Measurements from ENCODE around the gene MYO3A. TPM values are rescaled to one million over a fixed set of nuclear protein-coding genes. Genes with fewer than 3 reads are reported as not detected.
"Not testable (repeated sequence)": the region's sequence is repeated elsewhere in the genome, so short reads cannot be mapped to it uniquely, and the experiment has no call there.

The MYO3A gene
- total RNA-seq, 1 donor from 2014 or later = not detected

DNA sequence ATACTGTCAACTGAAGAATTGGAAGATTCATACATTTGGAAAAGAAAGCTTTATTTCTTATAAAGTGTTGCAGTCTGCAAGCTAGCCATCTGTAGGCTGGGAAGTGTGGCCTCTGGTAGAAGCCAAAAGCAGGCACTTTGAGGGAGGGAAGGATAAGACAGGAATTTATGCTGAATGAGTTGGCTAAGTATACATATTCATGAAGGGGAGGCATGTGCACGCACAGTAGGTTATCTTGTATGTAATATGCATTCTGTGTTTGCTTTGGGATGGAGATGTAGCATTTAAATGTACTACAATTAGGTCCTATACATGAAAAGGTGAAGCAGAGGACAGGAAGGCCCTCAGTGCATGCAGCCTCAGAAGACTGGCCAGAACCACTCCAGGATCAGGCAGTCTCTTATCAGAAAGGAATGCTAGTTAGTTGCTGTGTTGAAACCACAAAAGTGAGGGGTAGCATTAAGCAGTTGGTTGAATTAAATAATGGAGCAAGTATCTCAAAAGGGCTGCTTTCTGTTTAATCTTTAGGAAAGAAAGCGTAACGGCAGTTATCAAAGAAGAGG is 40.9 kb downstream of the MYO3A start:
- intact Hi-C loops (cut with DNase I) = no loop called here
- DNase-seq (ENCODE audit: missing footprints) (no peak), ATAC-seq (no peak)

DNA sequence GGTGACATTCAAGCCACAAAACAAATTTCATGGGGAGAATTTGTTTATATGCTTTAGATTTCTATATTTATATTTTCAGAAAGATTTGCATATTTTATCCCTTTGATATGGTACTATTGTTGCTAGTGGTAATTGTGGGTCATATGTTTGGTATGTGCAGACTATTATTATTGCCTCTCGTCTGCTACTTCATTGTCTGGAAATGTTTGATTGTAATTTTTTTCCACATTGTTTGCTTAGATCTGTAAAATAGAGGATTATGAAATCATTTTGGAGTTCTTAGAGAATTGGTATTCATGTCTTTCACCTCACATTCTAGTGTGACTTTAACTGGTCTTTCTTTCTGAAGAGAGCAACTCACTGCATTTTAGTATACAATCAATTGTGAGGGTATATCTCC is 44.7 kb downstream of the MYO3A start:
- ATAC-seq = no peak

DNA sequence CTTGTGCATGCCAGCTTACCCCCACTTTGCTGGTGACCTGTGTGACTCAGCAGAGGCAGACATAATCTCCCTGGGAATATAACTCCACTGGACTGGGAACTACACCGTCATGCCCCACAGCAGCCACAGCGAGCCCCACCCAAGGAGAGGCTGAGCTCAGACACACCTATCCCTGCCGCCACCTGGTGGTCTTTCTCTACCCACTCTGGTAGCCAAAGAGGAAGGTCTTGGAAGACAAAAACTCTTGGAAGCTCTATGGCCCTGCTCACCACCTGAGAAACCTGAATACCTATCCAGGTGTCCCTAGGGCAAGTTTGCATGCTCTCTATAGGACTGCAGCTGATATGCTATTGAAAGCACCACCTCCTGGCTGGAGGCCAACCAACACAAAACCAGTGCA is 48.1 kb downstream of the MYO3A start:
- ATAC-seq (no peak), DNase-seq (ENCODE audit: missing footprints) (no peak)
- intact Hi-C loops (cut with DNase I) = no loop called here

More for the DNA sequence above, 44.7 kb downstream of the MYO3A start:
- intact Hi-C loops (cut with DNase I) = no loop called here
- DNase-seq (ENCODE audit: missing footprints) = no peak

DNA sequence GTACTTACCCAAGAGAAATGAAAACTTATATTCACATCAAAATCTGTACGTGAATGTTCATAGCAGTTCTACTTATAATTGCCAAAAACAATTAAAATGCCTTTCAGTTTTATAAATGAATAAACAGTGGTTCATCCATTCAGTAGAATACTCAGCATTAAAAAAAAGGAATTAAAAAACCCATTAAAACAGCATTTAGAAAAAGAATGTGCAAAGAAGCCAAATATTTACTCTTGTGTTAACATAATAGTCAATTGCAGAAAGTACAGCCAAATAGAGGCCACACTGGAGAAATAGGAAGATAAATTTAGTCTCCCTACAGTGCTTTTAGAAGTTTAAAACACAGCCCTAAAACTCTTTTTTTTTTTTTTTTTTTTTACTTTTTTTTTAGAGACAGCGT is 54.6 kb downstream of the MYO3A start:
- intact Hi-C loops (cut with DNase I) = no loop called here
- no peak for ATAC-seq
- no peak for DNase-seq (ENCODE audit: missing footprints)

DNA sequence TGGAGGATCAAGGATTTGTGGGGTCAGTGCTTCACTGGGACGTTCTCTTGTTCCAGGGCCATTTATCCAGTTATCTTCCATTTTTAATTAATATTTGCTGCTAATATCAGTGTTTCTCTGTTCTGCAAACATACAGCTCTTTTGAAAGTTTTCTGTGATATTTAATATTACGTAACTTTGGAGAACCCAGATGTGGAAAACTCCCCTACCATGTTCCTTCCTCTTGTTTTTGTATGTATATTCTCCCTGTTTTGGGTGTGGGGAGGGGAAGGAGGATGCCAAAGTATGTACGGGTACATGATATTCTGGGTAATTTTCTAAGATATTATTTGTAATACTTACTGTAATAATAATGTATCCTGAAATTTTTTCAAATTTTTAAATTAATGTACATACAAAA is 55.9 kb downstream of the MYO3A start:
- ATAC-seq (no peak), DNase-seq (ENCODE audit: missing footprints) (no peak)
- intact Hi-C loops (cut with DNase I) = no loop called here

DNA sequence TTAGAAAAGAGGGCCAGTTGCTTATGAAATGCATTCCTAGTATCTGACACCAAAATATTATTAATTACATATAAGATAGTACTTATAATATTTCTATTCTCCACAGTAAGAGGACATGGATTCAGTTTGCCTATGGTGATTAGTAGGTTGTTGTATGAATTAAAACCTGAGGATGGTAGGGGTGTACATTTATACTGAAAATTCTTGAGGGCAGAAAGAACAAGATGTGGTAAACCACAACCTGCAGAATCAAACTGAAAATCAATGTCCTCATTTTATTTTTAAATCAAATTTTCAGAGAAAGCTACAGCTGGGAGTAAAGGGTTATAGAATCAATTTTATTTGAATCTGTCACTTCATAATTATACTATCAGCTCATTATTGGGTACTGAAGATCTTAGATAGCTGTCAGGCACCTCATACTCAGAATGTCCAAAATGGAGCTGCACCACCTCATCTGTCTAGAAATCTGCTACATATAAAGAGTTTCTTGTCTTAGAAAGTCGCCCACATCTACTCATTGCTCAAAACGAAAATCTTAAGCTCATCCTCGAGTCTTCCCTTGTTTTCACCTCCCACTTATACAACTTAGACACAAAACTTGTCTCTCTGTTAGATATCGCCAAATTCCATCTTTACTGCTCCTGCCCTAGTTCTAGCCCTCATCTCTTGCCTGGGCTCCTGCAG is 65.4 kb downstream of the MYO3A start:
- intact Hi-C loops (cut with DNase I) = no loop called here
- ATAC-seq (no peak), DNase-seq (ENCODE audit: missing footprints) (no peak)

DNA sequence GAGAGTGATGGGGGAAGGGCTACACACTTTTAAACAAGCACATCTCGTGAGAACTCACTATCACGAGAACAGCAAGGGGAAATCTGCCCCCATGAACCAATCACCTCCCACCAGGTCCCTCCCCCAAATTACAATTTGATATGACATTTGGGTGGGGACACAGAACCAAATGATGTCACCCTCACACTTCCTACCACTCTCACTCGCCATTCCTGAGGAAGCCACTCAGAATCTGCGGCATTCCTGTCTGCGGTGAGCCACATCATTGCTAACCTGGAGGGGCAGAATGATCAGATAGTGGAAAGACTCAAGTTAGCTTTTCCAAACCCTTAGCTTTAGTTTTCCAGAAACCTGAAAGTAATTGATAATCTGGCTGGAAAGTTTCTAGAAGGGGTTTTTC is 66.9 kb downstream of the MYO3A start:
- no peak for DNase-seq (ENCODE audit: missing footprints)
- intact Hi-C loops (cut with DNase I) = no loop called here
- no peak for ATAC-seq

DNA sequence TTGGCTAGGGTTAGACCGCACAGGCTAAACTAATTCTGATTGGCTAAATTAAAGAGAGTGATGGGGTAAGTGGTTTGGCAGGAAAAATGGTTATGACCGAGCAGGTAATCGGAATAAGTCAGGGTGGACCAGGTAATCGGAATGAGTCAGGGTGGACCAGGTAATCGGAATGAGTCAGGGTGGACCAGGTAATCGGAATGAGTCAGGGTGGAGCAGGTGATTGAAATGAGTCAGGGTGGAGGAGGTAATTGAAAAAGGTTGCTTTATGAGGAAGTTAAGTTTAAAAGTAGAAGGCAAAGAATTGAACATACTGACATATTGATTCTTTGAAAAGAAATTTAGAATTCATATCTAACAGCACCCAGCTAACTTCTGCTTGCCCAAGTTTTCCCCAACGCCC is 68.4 kb downstream of the MYO3A start:
- intact Hi-C loops (cut with DNase I); ATAC-seq; DNase-seq (ENCODE audit: missing footprints): not testable (repeated sequence)

DNA sequence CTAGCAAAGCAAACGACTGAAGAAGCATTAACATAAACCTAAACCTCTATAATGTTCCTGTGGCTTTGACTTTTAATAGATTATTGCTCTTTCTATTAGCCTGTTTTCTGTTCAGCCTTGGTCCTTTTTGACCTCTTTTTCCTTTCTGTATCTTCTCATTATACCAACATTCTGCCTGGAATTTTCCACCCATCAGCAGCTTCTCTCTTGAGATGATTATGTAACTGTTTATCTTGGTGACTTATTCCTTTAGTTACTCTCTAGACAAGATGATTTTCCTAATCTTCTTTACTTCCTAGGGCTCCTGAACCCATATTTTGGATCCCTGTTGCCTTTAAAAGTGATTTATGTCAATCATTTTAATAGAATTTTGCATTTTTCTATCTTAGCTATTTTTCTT is 81.1 kb downstream of the MYO3A start:
- ATAC-seq = peak; percentile 46
- intact Hi-C loops (cut with DNase I) = no loop called here
- no peak for DNase-seq (ENCODE audit: missing footprints)

DNA sequence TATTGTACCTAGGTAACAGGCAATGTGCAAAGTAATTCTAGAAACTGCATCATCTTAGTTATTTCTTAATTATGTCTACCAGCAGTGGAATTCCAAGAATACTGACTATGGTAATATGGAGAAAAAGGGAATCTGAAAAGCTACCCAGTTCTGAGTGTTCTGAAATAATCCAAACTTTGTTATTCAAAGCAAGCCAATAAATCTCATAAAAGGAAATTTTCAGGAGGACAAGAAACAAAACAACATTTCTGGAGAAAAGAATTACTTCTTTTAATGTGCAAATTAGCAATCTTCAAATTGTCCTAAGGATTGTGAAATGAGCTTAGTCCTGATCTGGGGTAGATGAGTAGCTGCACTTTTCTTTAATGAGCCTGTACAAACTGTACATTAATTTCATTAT is 88.8 kb downstream of the MYO3A start:
- ATAC-seq (no peak), DNase-seq (ENCODE audit: missing footprints) (no peak)
- intact Hi-C loops (cut with DNase I) = no loop called here

DNA sequence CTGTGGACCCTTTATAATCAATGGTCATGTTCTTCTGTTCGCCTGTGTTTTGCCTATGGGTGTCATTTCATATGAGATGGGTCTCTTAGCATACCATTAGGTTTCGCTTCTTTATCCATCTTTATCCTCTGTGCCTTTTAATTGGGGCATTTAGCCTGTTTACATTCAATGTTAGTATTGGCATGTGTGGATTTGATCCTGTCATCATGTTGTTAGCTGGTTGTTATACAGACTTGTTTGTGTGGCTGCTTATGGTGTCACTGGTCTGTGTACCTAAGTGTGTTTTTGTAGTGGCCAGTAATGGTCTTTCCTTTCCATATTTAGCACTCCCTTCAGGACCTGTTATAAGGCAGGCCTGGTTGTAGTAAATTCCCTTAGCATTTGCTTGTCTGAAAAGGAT is 90.3 kb downstream of the MYO3A start:
- ATAC-seq = no peak
- intact Hi-C loops (cut with DNase I) = no loop called here
- no peak for DNase-seq (ENCODE audit: missing footprints)

DNA sequence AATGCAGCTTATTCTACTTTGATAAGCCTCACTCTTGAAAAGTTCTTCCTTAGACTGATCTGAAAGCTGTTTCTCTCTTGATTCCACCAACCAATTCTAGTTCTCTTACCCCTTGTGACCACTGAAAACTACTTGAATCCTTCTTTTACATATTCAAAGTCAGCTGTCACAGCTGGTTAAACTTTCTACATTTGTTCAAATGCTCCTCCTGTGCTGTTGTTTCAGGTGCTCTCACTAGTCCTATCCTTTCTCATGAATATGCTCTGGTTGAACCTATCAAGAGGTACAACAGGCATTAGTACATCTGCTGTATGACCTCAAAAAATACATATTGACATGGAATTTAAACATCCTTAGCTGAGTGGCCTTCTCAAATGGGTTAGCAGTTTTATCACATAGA is 91.5 kb downstream of the MYO3A start:
- ATAC-seq = no peak
- no peak for DNase-seq (ENCODE audit: missing footprints)
- intact Hi-C loops (cut with DNase I) = no loop called here

DNA sequence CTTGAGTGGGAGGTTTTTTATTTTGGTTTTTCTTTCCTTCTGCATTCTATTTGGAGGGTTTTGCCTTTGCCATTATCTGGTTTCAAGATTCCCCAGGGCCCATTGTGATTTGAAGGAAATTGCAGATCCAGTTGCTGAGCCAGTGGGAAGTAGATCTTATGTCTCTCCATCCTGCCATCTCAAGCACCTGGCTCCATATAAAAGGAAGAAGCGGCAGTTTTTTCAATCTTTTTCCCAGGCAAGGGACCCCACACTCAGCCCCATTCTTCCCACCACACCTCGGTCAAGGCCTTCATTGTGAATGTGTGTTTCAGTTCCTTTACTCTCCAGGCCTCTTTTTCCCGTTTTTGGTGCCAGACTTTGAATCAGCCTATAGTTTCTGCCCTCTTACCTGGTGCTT is 95.8 kb downstream of the MYO3A start:
- no peak for DNase-seq (ENCODE audit: missing footprints)
- intact Hi-C loops (cut with DNase I) = no loop called here
- no peak for ATAC-seq

DNA sequence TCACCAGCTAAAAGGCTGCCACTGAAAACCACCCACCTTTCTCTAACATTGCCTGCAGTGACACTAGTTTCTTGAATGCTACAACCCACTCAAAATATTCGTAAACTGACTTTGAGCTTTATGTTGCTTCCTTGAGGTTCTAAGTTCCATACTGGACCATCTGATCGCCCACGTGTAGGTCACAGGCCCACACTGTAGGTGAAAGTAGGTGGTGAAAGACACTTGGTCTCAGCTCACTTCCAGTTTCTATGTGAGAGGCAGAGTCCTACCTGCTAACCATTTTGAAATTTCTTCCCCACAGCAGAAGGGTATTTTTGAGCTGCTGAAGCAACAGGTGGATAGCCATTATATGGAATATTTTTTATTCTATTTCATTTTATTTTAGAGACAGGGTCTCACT is 97.3 kb downstream of the MYO3A start:
- ATAC-seq = no peak
- intact Hi-C loops (cut with DNase I) = no loop called here

DNA sequence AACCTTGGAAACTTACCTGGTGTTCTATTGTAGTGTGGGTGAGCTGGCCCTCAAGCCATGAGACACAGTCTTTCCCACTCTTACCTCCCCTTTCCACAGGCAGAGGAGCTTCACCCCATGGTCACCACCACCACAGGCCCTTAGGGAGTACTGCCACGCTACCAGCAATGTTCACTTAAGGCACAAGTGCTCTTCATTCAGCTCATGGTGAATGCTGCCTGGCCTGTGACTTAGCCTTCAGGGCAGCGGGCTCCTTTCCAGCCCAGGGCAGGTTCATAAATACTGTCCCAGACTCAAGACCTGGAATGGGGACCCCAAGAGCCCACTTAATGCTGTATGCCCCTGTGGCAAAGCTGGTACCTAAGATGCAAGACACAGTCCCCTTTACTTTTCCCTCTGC is 109.4 kb downstream of the MYO3A start:
- ATAC-seq (no peak), DNase-seq (ENCODE audit: missing footprints) (peak; percentile 35)
- intact Hi-C loops (cut with DNase I) = no loop called here

More for the DNA sequence above, 97.3 kb downstream of the MYO3A start:
- no peak for DNase-seq (ENCODE audit: missing footprints)

DNA sequence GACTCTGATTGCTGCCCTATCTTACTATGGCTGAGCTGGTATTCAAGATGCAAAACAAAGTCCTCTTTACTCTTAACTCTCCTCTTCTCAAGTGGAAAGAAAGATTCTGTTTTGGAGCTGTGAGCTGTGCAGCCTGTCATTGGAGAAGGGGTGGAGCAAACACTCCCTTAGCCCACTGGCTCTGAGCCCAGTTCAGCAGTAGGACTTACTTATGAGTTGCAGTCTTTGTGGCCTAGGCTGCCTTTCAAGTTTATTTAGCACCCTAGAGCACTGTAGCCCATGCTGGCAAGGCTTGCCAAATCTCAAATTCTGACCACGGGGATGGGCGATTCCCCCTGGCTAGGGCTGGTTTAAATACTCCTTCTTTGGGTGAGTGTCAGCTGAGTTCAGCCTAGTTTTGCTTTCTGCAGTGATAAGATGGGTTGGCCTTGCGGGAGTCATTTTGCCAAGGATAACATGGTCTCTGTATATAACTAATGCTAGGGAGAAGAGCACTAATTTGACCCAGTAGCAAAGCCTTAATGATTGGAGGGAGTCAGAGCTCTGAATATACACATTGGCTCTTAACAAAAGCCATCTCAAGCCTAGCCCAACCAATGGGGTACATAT is 110.2 kb downstream of the MYO3A start:
- intact Hi-C loops (cut with DNase I) = no loop called here
- ATAC-seq (peak; percentile 69), DNase-seq (ENCODE audit: missing footprints) (peak; percentile 22)

DNA sequence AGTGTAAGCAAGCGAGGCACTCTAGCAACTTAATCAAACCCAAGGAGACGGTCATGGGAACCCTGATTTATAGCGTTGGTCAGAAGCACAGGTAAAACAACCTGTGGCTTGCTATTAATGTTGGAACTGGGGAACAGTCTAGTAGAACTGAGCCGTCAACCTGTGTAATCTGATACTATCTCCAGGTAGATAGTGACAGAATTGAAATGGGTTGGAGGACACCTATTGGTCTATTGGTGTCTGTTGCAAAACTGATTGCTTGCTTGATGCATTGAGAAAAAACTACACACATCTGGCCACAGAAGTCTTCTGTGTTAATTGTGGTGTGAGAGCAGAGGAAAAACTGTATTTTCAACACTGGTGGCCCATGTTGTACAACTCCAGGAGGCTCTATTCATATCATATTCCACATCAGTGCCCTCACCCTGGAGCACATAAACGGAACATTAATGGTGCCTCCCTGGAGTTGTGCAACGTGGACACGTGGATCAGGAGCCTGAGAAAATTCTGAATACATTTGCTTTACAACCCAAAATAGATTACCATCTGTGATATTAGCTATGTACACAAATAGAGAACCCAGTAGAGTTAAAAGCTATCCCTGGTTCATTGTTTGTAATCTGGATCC is 112.2 kb downstream of the MYO3A start:
- no peak for DNase-seq (ENCODE audit: missing footprints)
- intact Hi-C loops (cut with DNase I) = no loop called here
- ATAC-seq = no peak

DNA sequence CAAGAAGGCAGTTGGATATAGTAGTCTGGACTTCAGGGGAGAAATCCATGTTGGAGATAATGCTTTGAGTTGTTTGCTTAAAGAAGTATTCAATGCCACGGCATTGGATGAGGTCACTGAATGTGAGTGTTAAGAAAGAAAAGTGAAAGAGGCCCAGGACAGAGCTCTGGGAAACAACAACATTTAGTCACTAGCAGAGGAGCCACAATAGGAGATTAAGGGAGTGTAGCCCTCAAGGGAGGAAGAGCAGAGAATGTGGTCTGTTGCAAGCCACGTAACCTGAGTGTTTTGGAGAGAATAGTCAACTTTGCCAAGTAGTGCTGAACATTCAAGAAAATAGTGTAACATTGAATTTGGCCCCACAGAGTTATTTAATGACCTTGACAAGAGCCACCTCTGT is 114.7 kb downstream of the MYO3A start:
- DNase-seq (ENCODE audit: missing footprints) = no peak
- no peak for ATAC-seq
- intact Hi-C loops (cut with DNase I) = no loop called here

DNA sequence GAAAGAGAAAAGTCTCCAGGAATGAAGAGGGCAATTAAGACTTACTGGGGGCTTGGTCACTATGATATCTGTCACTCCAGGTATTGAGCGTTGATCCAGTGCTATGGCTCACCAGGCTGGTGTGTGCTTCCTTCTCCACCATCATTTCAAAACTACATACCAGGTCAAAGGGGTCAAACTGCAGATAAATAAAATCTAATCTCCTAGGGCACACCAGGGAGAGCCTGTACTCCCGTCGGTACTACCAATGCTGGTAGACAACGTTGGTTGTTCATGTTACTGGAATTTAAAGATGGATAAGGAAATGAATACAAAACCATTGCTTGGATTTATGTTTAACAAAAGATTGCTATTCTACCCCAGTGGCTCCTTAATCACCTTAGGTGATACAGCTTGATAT is 118.3 kb downstream of the MYO3A start:
- intact Hi-C loops (cut with DNase I) = no loop called here
- DNase-seq (ENCODE audit: missing footprints) (no peak), ATAC-seq (no peak)

DNA sequence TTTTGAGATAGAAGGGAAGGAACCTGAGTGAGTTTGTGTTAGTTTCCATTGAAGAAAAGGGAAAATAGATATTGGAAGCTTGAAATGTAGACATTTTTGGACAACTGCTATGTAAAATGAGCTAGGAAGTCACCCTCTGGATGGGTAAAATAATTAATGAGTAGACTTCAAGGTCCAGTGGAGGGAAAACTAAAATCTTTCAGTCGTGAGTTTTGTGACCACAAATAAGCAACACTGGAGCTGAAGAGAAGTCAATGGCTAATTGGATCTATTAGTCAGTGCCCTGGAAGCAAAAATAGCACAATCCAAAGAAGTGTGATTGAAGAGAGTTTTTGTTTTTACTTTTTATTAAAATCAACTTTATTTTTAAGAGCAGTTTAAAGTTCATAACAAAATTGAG is 123.4 kb downstream of the MYO3A start:
- ATAC-seq (no peak), DNase-seq (ENCODE audit: missing footprints) (no peak)
- intact Hi-C loops (cut with DNase I) = no loop called here

All from Right ventricle myocardium inferior (tissue), 1 donor.